GM12873 (cell line): Measurements from ENCODE around the gene STMN3.

Source experiments
- CTCF ChIP-seq: IDR thresholded peaks from 2 replicates; pipeline ENCODE4 v1.5.1; 2012; ENCODE audit warnings: low read depth, mild to moderate bottlenecking, moderate library complexity, low read length, control low read depth; ENCODE audit not compliant: insufficient read depth; ENCODE audit errors: missing control alignments

STMN3 gene

GRCh38 chr20:63639093-63639975 is 13.9 kb downstream of the STMN3 start:
- no peak for TF ChIP-seq CTCF

- no peak for TF ChIP-seq CTCF
Observed at GRCh38 chr20:63636752-63637628, 16.2 kb downstream of the STMN3 start.

DNA sequence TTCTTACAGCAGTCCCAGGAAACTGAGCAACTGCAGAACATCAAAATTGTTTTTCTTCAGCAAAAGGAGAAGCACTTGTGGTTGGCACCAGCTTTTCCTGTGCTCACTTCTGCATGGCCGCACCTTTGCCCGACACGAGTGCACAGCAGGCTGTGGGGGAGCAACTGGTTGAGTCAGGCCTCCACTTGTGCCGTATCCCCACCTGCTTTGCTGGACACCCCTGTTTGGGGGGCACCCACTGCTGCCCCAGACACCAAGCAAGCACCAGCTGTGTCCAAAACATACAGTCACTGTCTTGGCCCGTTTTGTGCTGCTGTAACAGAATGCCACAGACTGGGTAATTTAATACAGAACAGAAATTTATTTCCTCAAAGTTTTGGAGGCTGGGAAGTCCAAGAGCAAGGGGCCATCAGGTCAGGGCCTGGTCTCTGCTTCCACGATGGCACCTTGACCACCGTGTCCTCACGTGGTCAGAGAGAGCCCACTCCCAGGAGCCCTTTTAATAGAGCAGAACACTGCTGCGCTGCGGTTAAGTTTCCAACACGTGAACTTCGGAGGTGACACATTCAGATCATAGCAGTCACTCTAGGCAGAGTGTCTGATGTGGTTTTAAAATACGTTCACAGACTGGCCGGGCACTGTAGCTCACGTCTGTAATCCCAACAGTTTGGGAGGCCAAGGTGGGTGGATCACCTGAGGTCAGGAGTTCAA is 17.6 kb downstream of the STMN3 start:
- no peak for TF ChIP-seq CTCF

GRCh38 chr20:63633732-63634131 is 19.5 kb downstream of the STMN3 start:
- TF ChIP-seq CTCF: no peak

DNA sequence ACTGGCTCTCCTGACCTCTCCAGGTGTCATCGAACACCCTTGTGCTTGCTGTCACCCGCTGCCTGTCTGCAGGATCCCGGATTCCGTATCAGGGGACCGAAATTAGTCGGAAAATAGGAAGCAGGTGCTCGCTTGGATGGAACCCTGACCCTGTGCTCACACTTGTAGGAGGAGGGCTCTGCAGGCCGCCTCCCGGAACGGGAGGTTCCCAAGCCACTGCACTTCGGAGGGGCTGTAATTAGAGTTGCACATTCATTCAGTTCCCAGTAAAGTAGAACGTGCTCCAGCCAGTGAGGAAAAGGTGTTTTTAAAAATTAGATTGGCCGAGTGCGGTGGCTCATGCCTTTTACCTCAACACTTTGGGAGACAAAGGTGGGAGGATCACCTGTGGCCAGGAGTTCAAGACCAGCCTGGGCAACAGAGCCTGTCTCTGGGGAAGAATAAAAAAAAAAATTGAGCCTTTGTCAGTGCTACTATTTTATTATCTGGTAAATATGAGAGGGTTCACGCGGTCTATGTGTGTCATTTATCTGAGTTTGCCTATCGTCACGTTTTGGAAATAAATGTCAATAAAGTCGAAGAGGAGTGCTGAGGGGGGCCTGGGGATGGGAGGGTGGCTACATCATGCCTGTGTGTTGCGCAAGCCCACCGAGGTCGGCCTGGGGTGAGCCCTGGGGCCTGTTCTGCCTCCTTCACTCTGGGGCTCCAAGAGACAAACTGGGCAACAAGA is 24.8 kb downstream of the STMN3 start:
- TF ChIP-seq CTCF: no peak

- TF ChIP-seq CTCF: no peak
Observed at GRCh38 chr20:63627751-63628245, 25.4 kb downstream of the STMN3 start.
